Breast epithelium (tissue), 4 donors: ENCODE measurements around the gene SLC11A1. TPM values are rescaled to one million over a fixed set of nuclear protein-coding genes. Genes with fewer than 3 reads are reported as not detected.

Experiments used
- DNase-seq, 2 donors: peaks; one replicate each; pipeline ENCODE4 v3.0.0-alpha.2; 2019; ENCODE audit warnings: low spot score in 2 of 2
- H3K27ac ChIP-seq, 2 donors: fragments of 200-600 bp; sonication (generic) in 1 of 2; one replicate each; pipeline ENCODE4 v1.5.1; 2016 to 2019; ENCODE audit warnings: mild to moderate bottlenecking in 1 of 2
- H3K27me3 ChIP-seq, 2 donors: fragments of 200-600 bp; sonication (generic) in 1 of 2; one replicate each; pipeline versions ENCODE4 v1.5.1 to v1.6.0; 2017 to 2019; ENCODE audit warnings: control low read depth in 1 of 2, mild to moderate bottlenecking in 1 of 2
- H3K36me3 ChIP-seq: fragments of 200-600 bp; one replicate; pipeline ENCODE4 v1.5.1; 2019
- H3K4me1 ChIP-seq, 2 donors: fragments of 200-600 bp; sonication (generic); one replicate each; pipeline ENCODE4 v1.5.1; 2016 to 2019; ENCODE audit warnings: control low read depth in 1 of 2
- H3K4me3 ChIP-seq, 3 donors: fragments of 200-600 bp; sonication (generic); 1 replicate in 2 of 3; 2 replicates in 1 of 3; pipeline ENCODE4 v1.5.1; 2016 to 2019; ENCODE audit warnings: mild to moderate bottlenecking in 3 of 3, moderate library complexity in 2 of 3
- H3K9me3 ChIP-seq, 2 donors: fragments of 200-600 bp; sonication (generic) in 1 of 2; one replicate each; pipeline ENCODE4 v1.5.1; 2016 to 2019; ENCODE audit warnings: control low read depth in 1 of 2
- POLR2A ChIP-seq: fragments of 450-650 bp; IDR thresholded peaks from one replicate; pipeline ENCODE4 v1.6.1; 2016; ENCODE audit warnings: antibody characterized with exemption, mild to moderate bottlenecking, moderate library complexity
- POLR2AphosphoS5 ChIP-seq, 3 donors: sonication (generic); formaldehyde crosslinking; IDR thresholded peaks; one replicate each; pipeline ENCODE4 v1.6.1; 2017; ENCODE audit warnings: antibody characterized with exemption in 3 of 3
- intact Hi-C: fragments of 100-400 bp; cut with DNase I; formaldehyde crosslinking; loops from one replicate; pipeline ENCODE4 v1.15.1; 2023; ENCODE audit warnings: low total_unique reads
- total RNA-seq, 3 donors: library from RNA; depleted of rRNA; stranded (reverse); fragments of >200 nt; gene quantifications; one replicate each; pipeline ENCODE4 v1.1.0, GENCODE V29; 2016
- TF ChIP-seq, protein P1 (sequence below), 3 donors: fragments of 450-650 bp; IDR thresholded peaks; one replicate each; pipeline ENCODE4 v1.5.1; 2016 to 2017; ENCODE audit warnings: antibody characterized with exemption in 3 of 3, mild to moderate bottlenecking in 3 of 3, moderate library complexity in 3 of 3

SLC11A1 gene
- total RNA-seq, 3 donors from 2014 or later = 14.4 to 53.4 (median 17.9) TPM

DNA sequence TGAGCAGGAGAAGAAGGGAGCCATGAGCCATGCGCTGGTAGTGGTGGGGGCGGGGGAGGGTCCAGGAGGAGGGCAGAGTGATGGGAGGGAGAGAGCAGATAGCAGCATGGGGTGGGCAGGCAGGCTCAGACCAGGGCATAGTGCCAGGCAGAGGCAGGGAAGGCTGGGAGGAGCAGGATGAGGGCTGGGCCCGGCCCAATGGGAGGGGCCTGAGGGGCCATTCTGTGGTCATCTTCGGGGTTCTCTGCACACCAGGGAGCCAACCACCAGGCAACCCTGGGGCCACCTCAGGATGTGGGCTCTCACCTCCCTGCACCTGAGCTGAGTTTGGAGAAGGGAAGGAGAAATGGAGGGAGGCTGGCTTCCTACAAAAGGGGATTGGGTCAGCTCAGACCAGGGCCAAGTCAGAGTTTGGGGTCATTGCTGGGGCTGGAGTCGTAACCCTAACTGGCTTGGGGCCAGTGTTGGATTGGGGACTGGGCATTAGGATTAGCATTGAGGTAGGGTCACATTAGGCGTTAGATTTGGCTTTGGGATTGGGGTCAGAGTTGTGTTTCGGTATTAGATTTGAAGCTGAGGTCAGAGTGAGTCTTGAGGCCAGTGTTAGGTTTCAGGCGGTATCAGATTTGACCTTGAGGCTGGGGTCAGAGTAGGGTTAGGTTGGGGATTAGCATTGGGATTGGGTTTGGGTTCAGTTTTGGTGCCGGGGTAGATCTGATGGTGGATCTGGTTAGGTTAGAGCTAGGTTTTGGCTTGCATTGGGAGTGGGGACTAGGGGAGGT is 48.0 kb downstream of the SLC11A1 start:
- H3K27me3 ChIP-seq = no peaks in the 10 kb centered on the region
- TF ChIP-seq POLR2A = no peak
- TF ChIP-seq, protein P1, sequence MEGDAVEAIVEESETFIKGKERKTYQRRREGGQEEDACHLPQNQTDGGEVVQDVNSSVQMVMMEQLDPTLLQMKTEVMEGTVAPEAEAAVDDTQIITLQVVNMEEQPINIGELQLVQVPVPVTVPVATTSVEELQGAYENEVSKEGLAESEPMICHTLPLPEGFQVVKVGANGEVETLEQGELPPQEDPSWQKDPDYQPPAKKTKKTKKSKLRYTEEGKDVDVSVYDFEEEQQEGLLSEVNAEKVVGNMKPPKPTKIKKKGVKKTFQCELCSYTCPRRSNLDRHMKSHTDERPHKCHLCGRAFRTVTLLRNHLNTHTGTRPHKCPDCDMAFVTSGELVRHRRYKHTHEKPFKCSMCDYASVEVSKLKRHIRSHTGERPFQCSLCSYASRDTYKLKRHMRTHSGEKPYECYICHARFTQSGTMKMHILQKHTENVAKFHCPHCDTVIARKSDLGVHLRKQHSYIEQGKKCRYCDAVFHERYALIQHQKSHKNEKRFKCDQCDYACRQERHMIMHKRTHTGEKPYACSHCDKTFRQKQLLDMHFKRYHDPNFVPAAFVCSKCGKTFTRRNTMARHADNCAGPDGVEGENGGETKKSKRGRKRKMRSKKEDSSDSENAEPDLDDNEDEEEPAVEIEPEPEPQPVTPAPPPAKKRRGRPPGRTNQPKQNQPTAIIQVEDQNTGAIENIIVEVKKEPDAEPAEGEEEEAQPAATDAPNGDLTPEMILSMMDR (IDR thresholded peaks at IDR 0.05) = no peak
- TF ChIP-seq POLR2AphosphoS5 (IDR thresholded peaks at IDR 0.05) = no peak
- intact Hi-C loops = no loop called here
- no peak overlapping the region for H3K4me3 ChIP-seq
- H3K9me3 ChIP-seq = no peaks in the 10 kb centered on the region
- no peaks in the 10 kb centered on the region for H3K36me3 ChIP-seq
- no peak overlapping the region for H3K27ac ChIP-seq
- H3K4me1 ChIP-seq = no peaks in the 10 kb centered on the region
- no peak for DNase-seq

DNA sequence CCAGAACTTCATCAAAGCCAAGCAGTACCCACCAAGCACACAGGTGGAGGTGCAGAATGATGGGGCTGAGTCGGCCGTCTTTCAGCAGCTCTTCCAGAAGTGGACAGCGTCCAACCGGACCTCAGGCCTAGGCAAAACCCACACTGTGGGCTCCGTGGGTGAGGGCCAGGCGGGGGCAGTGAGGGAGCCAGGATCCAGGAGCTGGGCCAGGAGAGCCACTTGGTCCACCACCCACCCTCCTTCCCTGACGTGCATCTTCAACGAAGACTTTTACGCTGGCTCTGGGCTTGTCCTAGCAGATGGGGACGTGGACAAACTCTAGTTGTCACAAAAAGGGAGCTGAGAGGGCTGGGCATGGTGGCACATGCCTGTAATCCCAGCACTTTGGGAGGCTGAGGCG is 48.6 kb downstream of the SLC11A1 start:
- H3K4me1 ChIP-seq = no peaks in the 10 kb centered on the region
- H3K4me3 ChIP-seq = no peak overlapping the region
- no peaks in the 10 kb centered on the region for H3K36me3 ChIP-seq
- intact Hi-C loops = no loop called here
- H3K27me3 ChIP-seq = no peaks in the 10 kb centered on the region
- H3K27ac ChIP-seq = no peak overlapping the region
- TF ChIP-seq POLR2A = no peak
- TF ChIP-seq, protein P1 (IDR thresholded peaks at IDR 0.05) = no peak
- TF ChIP-seq POLR2AphosphoS5 (IDR thresholded peaks at IDR 0.05) = no peak
- DNase-seq = no peak
- H3K9me3 ChIP-seq = no peaks in the 10 kb centered on the region

DNA sequence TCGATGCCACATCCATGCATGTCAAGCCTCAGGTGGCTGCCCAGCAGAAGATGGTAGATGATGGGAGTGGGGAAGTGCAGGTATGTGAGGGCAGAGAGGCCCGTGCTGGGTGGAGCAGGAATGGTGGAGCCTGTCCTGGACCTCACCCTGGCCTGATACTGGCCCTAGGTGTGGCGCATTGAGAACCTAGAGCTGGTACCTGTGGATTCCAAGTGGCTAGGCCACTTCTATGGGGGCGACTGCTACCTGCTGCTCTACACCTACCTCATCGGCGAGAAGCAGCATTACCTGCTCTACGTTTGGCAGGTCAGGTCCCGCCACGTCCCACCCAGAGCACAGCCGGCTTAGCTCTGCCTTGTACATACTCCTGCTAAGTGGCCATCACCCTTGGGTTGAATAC is 49.8 kb downstream of the SLC11A1 start:
- Histone ChIP-seq H3K4me1 (no peaks in the 10 kb centered on the region), H3K9me3 (no peaks in the 10 kb centered on the region), H3K4me3 (no peak overlapping the region), H3K27me3 (no peaks in the 10 kb centered on the region), H3K36me3 (no peaks in the 10 kb centered on the region), H3K27ac (no peak overlapping the region)
- no peak for TF ChIP-seq POLR2AphosphoS5 (IDR thresholded peaks at IDR 0.05)
- TF ChIP-seq, protein P1 (IDR thresholded peaks at IDR 0.05) = no peak
- no peak for TF ChIP-seq POLR2A
- no peak for DNase-seq
- intact Hi-C loops = no loop called here

DNA sequence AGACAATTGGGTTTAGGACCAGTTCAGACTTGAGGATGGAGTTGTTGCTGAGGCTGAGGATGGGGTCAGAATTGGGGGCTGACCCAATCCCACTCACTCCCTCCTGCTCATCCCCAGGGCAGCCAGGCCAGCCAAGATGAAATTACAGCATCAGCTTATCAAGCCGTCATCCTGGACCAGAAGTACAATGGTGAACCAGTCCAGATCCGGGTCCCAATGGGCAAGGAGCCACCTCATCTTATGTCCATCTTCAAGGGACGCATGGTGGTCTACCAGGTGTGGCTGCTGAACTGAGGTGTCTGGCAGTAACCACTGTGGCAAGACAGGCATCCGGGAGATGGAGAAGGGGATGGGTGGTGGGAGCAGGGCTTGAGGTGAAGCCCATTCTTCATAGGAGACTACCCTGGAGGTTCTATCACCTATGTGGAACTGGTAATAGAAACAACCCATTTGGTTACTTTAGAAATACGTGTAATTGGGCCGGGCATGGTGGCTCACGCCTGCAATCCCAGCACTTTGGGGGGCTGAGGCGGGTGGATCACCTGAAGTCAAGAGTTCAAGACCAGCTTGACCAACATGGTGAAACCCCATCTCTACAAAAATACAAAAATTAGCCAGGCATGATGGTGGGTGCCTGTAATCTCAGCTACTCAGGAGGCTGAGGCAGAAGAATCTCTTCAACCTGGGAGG is 50.7 kb downstream of the SLC11A1 start:
- Histone ChIP-seq H3K36me3 (no peaks in the 10 kb centered on the region), H3K4me1 (no peaks in the 10 kb centered on the region), H3K27me3 (no peaks in the 10 kb centered on the region), H3K9me3 (no peaks in the 10 kb centered on the region), H3K4me3 (no peak overlapping the region), H3K27ac (no peak overlapping the region)
- DNase-seq = no peak
- TF ChIP-seq, protein P1 (IDR thresholded peaks at IDR 0.05) = no peak
- TF ChIP-seq POLR2AphosphoS5 (IDR thresholded peaks at IDR 0.05) = no peak
- no peak for TF ChIP-seq POLR2A
- intact Hi-C loops = no loop called here

DNA sequence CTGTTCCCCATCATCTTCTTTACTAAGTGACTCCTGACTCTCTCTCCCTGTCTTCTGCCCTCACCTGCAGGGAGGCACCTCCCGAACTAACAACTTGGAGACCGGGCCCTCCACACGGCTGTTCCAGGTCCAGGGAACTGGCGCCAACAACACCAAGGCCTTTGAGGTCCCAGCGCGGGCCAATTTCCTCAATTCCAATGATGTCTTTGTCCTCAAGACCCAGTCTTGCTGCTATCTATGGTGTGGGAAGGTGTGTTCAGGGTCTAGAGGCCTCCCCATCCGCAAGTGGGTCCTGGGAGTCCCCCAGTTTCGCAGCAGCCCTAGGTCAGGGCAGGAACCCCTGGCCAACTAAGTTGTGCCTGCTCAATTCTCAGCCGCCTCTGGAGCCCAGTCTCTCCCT is 52.4 kb downstream of the SLC11A1 start:
- DNase-seq = no peak
- Histone ChIP-seq H3K36me3 (no peaks in the 10 kb centered on the region), H3K27ac (no peak overlapping the region), H3K9me3 (no peaks in the 10 kb centered on the region), H3K4me3 (no peak overlapping the region), H3K4me1 (no peaks in the 10 kb centered on the region), H3K27me3 (no peaks in the 10 kb centered on the region)
- intact Hi-C loops = no loop called here
- TF ChIP-seq, protein P1 (IDR thresholded peaks at IDR 0.05) = no peak
- TF ChIP-seq POLR2A (no peak), POLR2AphosphoS5 (IDR thresholded peaks at IDR 0.05) (no peak)
